Head of caudate nucleus (tissue), 42 donors: ENCODE results near the gene HIVEP2.

Experiments
- DNase-seq, 42 donors: peaks; one replicate each; pipeline versions ENCODE4 v3.0.0 to v3.0.0-alpha.2; 2020 to 2021; ENCODE audit warnings: mixed read lengths in 7 of 42
- intact Hi-C: fragments of 100-400 bp; cut with DNase I; formaldehyde crosslinking; loops from one replicate; pipeline ENCODE4 v1.15.0; 2022

The HIVEP2 gene

GRCh38 chr6:142947714-142948480 lies 2.9 kb upstream of the HIVEP2 start:
- intact Hi-C loops = loop anchor here (2.0 to 10.0 kb wide), 4 partner anchors 63 to 256 kb away; partner anchors contain the start of gene AIG1
- DNase-seq = peak in 3 of 42 donors; percentile 8 to 50 (median 17)

GRCh38 chr6:142946924-142947713 lies 2.1 kb upstream of the HIVEP2 start:
- intact Hi-C loops = loop anchor here (2.0 to 10.0 kb wide), 4 partner anchors 62 to 255 kb away; partner anchors contain the start of gene AIG1
- DNase-seq = peak; percentile 23 to 81 (median 64)

- intact Hi-C loops = loop anchor here (2.0 to 10.0 kb wide), 4 partner anchors 62 to 254 kb away; partner anchors contain the start of gene AIG1
- DNase-seq = peak; percentile 89 to 100 (median 97)
These were observed 1.4 kb upstream of the HIVEP2 start for GRCh38 chr6:142946181-142946923.

- peak in 38 of 42 donors; percentile 11 to 77 (median 44) for DNase-seq
- intact Hi-C loops = loop anchor here (2.0 to 10.0 kb wide), 4 partner anchors 61 to 253 kb away; partner anchors contain the start of gene AIG1
These were observed 637 bp upstream of the HIVEP2 start for GRCh38 chr6:142945446-142946180.

- intact Hi-C loops = loop anchor here (5.0 to 10.0 kb wide), 3 partner anchors 60 to 252 kb away; no protein-coding TSS in a partner anchor
- peak; percentile 63 to 88 (median 78) for DNase-seq
These were observed 590 bp downstream of the HIVEP2 start for GRCh38 chr6:142944124-142945048.

GRCh38 chr6:142943711-142944123 lies 1.3 kb downstream of the HIVEP2 start:
- intact Hi-C loops = loop anchor here (10.0 kb wide), 2 partner anchors 59 to 99 kb away; no protein-coding TSS in a partner anchor
- DNase-seq = peak in 32 of 42 donors; percentile 10 to 65 (median 26)

- DNase-seq = no peak
- intact Hi-C loops = loop anchor here (10.0 kb wide), 2 partner anchors 58 to 98 kb away; no protein-coding TSS in a partner anchor
These were observed 2.2 kb downstream of the HIVEP2 start for GRCh38 chr6:142942805-142943227.

GRCh38 chr6:142942238-142942637 lies 2.7 kb downstream of the HIVEP2 start:
- DNase-seq = no peak
- intact Hi-C loops = loop anchor here (10.0 kb wide), 2 partner anchors 57 to 97 kb away; no protein-coding TSS in a partner anchor

- DNase-seq = no peak
- intact Hi-C loops = loop anchor here (10.0 kb wide), 2 partner anchors 56 to 96 kb away; no protein-coding TSS in a partner anchor
These were observed 4.0 kb downstream of the HIVEP2 start for GRCh38 chr6:142941018-142941417.

GRCh38 chr6:142940487-142940886 lies 4.5 kb downstream of the HIVEP2 start:
- DNase-seq = no peak
- intact Hi-C loops = loop anchor here (10.0 kb wide), 2 partner anchors 56 to 96 kb away; no protein-coding TSS in a partner anchor

- no peak for DNase-seq
- intact Hi-C loops = no loop called here
These were observed 6.5 kb downstream of the HIVEP2 start for GRCh38 chr6:142938510-142938909.

- intact Hi-C loops = no loop called here
- no peak for DNase-seq
These were observed 7.0 kb downstream of the HIVEP2 start for GRCh38 chr6:142937986-142938385.

- intact Hi-C loops = no loop called here
- no peak for DNase-seq
These were observed 9.1 kb downstream of the HIVEP2 start for GRCh38 chr6:142935553-142936517.

GRCh38 chr6:142934599-142934998 lies 10.4 kb downstream of the HIVEP2 start:
- intact Hi-C loops = no loop called here

GRCh38 chr6:142934106-142934505 lies 10.9 kb downstream of the HIVEP2 start:
- no peak for DNase-seq
- intact Hi-C loops = no loop called here

More at GRCh38 chr6:142934599-142934998, 10.4 kb downstream of the HIVEP2 start:
- no peak for DNase-seq

GRCh38 chr6:142933701-142934100 lies 11.3 kb downstream of the HIVEP2 start:
- intact Hi-C loops = no loop called here
- DNase-seq = no peak
